AML-193 (cell line): Measurements from ENCODE around the gene ABO.
"Not testable (repeated sequence)": the region's sequence is repeated elsewhere in the genome, so short reads cannot be mapped to it uniquely, and the experiment has no call there.

ENCODE experiments used
- DNase-seq, 2 experiments: peaks; one replicate each; lab custom pipeline; 2025; lab: John Stamatoyannopoulos, UW

The ABO gene

GRCh38 chr9:133290751-133291302 is 15.8 kb upstream of the ABO start:
- DNase-seq, result no peak

GRCh38 chr9:133286523-133286922 is 11.5 kb upstream of the ABO start:
- no peak for DNase-seq

- DNase-seq, result no peak
Observed at GRCh38 chr9:133285252-133285775, 10.3 kb upstream of the ABO start.

GRCh38 chr9:133284362-133284761 is 9.4 kb upstream of the ABO start:
- no peak for DNase-seq

GRCh38 chr9:133283255-133284032 is 8.4 kb upstream of the ABO start:
- DNase-seq, result not testable (repeated sequence)

GRCh38 chr9:133282464-133283238 is 7.7 kb upstream of the ABO start:
- DNase-seq, result no peak

- no peak for DNase-seq
Observed at GRCh38 chr9:133280392-133280791, 5.4 kb upstream of the ABO start.

GRCh38 chr9:133278161-133279114 is 3.4 kb upstream of the ABO start:
- DNase-seq, result no peak

- no peak for DNase-seq
Observed at GRCh38 chr9:133277467-133277866, 2.5 kb upstream of the ABO start.

GRCh38 chr9:133276923-133277322 is 1.9 kb upstream of the ABO start:
- DNase-seq, result no peak

- DNase-seq, result no peak
Observed at GRCh38 chr9:133276001-133276884, 1.2 kb upstream of the ABO start.

- no peak for DNase-seq
Observed at GRCh38 chr9:133274236-133275104, 531 bp downstream of the ABO start.

GRCh38 chr9:133273819-133274218 is 1.2 kb downstream of the ABO start:
- no peak for DNase-seq

- no peak for DNase-seq
Observed at GRCh38 chr9:133273098-133273497, 1.9 kb downstream of the ABO start.

GRCh38 chr9:133269537-133270362 is 5.3 kb downstream of the ABO start:
- DNase-seq, result no peak

GRCh38 chr9:133269136-133269535 is 5.9 kb downstream of the ABO start:
- DNase-seq, result not testable (repeated sequence)

GRCh38 chr9:133268335-133269056 is 6.5 kb downstream of the ABO start:
- DNase-seq, result no peak

GRCh38 chr9:133264235-133264764 is 10.7 kb downstream of the ABO start:
- DNase-seq, result no peak
